CD4-positive, alpha-beta T cell (primary cell): ENCODE measurements around the gene TSPAN9. TPM values are rescaled to one million over a fixed set of nuclear protein-coding genes. Genes with fewer than 3 reads are reported as not detected.

Experiments
- ATAC-seq: fragments of 200-7000 bp; cut with Tn5 transposase; one replicate; pipeline ENCODE4 v1.10.0; 2022; ENCODE audit warnings: mild to moderate bottlenecking; ENCODE audit not compliant: poor library complexity
- CTCF ChIA-PET: fragments of 350-600 bp; sonication (Branson Sonifier 250); formaldehyde crosslinking; loops from one replicate; lab custom pipeline; 2021; ENCODE audit warnings: antibody characterized with exemption, inconsistent platforms; lab: Charles Lee
- POLR2A ChIA-PET: fragments of 350-600 bp; sonication (Branson Sonifier 250); formaldehyde crosslinking; loops from one replicate; lab custom pipeline; 2021; ENCODE audit warnings: antibody characterized with exemption, inconsistent platforms; lab: Charles Lee
- DNase-seq, 14 experiments: peaks; one replicate each; pipeline ENCODE4 v3.0.0-alpha.2; 2013 to 2020; ENCODE audit warnings: mixed read lengths in 2 of 14
- H3K27ac ChIP-seq, 2 donors: one replicate each; pipeline versions ENCODE4 v1.5.1 to v1.7.0; 2013; ENCODE audit warnings: low read length in 2 of 2, low read depth in 1 of 2, mild to moderate bottlenecking in 1 of 2
- H3K27me3 ChIP-seq, 2 experiments: 1 replicate in 1 of 2; 2 replicates in 1 of 2; pipeline versions ENCODE4 v1.6.1 to v1.7.0; 2013; ENCODE audit warnings: low read length in 2 of 2, control low read depth in 1 of 2, mild to moderate bottlenecking in 1 of 2, moderate library complexity in 1 of 2; ENCODE audit not compliant: insufficient read depth in 2 of 2, control insufficient read depth in 1 of 2
- H3K36me3 ChIP-seq: one replicate; pipeline ENCODE4 v1.6.1; 2013; ENCODE audit warnings: low read length, control low read depth; ENCODE audit not compliant: insufficient read depth
- H3K4me1 ChIP-seq: one replicate; pipeline ENCODE4 v1.6.1; 2013; ENCODE audit warnings: low read length, control low read depth; ENCODE audit not compliant: insufficient read depth
- H3K4me3 ChIP-seq: one replicate; pipeline ENCODE4 v1.5.1; 2013; ENCODE audit warnings: mild to moderate bottlenecking, low read length, moderate library complexity
- H3K9me3 ChIP-seq, 2 experiments: 1 replicate in 1 of 2; 2 replicates in 1 of 2; pipeline versions ENCODE4 v1.6.1 to v1.7.0; 2013; ENCODE audit warnings: low read length in 2 of 2, mild to moderate bottlenecking in 2 of 2, control low read depth in 1 of 2, moderate library complexity in 1 of 2; ENCODE audit not compliant: control insufficient read depth in 1 of 2, insufficient read depth in 1 of 2
- H3K27ac Mint-ChIP-seq: one replicate; pipeline ENCODE4 v1.8.0; 2020; ENCODE audit warnings: mixed read lengths
- H3K27me3 Mint-ChIP-seq: one replicate; pipeline ENCODE4 v1.8.0; 2021; ENCODE audit warnings: mixed read lengths
- H3K36me3 Mint-ChIP-seq: one replicate; pipeline ENCODE4 v1.8.0; 2021; ENCODE audit warnings: low read depth, mixed read lengths
- H3K4me1 Mint-ChIP-seq: one replicate; pipeline ENCODE4 v1.8.0; 2021; ENCODE audit warnings: low read depth, mixed read lengths
- H3K4me3 Mint-ChIP-seq: one replicate; pipeline ENCODE4 v1.8.0; 2020; ENCODE audit warnings: mild to moderate bottlenecking, mixed read lengths
- H3K9me3 Mint-ChIP-seq: one replicate; pipeline ENCODE4 v1.8.0; 2020; ENCODE audit warnings: mixed read lengths
- CTCF ChIP-seq: fragments of 200-600 bp; IDR thresholded peaks from one replicate; pipeline ENCODE4 v1.8.0; 2022; ENCODE audit warnings: antibody characterized with exemption, mild to moderate bottlenecking
- intact Hi-C, 2 experiments: fragments of 100-400 bp; cut with DNase I in 1 of 2; cut with micrococcal nuclease in 1 of 2; formaldehyde crosslinking; loops; one replicate each; pipeline versions ENCODE4 v1.15.1 to v1.9.0; 2023 to 2025; cut with DNase I, micrococcal nuclease
- total RNA-seq, 174 experiments: library from RNA in 2 of 174; stranded (reverse) in 2 of 174; gene quantifications; one replicate each; pipeline ENCODE4 v1.2.3 and lab custom pipeline; 2021 to 2026

Gene TSPAN9
- total RNA-seq, 2 experiments from 2014 or later, result 0.82 to 1.3 TPM

DNA sequence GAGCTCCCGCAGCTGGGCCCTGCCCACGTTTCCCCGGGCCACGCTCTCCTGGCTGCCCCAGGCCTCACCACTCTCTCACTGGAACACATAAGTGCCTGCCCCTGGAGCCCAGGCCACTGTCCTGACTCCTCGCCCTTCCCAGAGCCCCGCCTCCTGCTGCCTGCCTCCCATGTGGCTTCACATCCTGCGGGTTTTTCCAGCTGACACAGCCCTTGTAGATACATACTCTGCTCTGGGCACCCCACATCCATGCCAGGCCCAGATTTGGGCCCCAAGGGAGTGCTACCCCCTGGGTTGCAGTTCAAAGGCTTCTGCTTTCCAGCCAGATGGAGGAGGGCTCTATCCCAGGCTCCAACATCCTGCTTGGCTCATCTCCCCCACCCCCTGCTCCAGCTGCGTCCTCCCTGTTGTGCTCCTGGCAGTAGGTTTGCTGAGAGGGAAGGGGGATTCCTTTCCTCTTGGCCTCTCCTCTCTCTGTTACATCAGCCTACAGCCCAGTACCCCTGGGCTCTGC is 60.1 kb downstream of the TSPAN9 start:
- no peak for TF ChIP-seq CTCF
- peaks cover 40% of the 10 kb centered on the region for H3K27me3 Mint-ChIP-seq
- CTCF ChIA-PET, result no interaction called here
- peaks cover 13 to 23% of the 10 kb centered on the region in 2 experiments for H3K27me3 ChIP-seq
- H3K9me3 ChIP-seq, result peaks cover 0 to 6% of the 10 kb centered on the region in 2 experiments
- H3K9me3 Mint-ChIP-seq, result no peaks in the 10 kb centered on the region
- intact Hi-C loops, result loop anchor here (5.0 to 10.0 kb wide), 3 partner anchors 65 to 665 kb away; no protein-coding TSS in a partner anchor
- H3K4me3 ChIP-seq, result no peak overlapping the region
- POLR2A ChIA-PET, result no interaction called here
- no peaks in the 10 kb centered on the region for H3K36me3 ChIP-seq
- no peak overlapping the region for H3K27ac ChIP-seq
- H3K36me3 Mint-ChIP-seq, result no peaks in the 10 kb centered on the region
- DNase-seq (no peak), ATAC-seq (no peak)
- H3K4me1 Mint-ChIP-seq, result no peaks in the 10 kb centered on the region
- H3K27ac Mint-ChIP-seq, result no peak overlapping the region
- no peaks in the 10 kb centered on the region for H3K4me1 ChIP-seq
- no peak overlapping the region for H3K4me3 Mint-ChIP-seq

GRCh38 chr12:3137814-3138445 is 60.8 kb downstream of the TSPAN9 start:
- TF ChIP-seq CTCF, result no peak
- H3K4me1 ChIP-seq, result no peaks in the 10 kb centered on the region
- no peaks in the 10 kb centered on the region for H3K9me3 Mint-ChIP-seq
- no peak overlapping the region for H3K4me3 Mint-ChIP-seq
- peaks cover 11 to 17% of the 10 kb centered on the region in 2 experiments for H3K27me3 ChIP-seq
- no peaks in the 10 kb centered on the region for H3K4me1 Mint-ChIP-seq
- intact Hi-C loops, result loop anchor here (5.0 to 10.0 kb wide), 3 partner anchors 66 to 664 kb away; no protein-coding TSS in a partner anchor
- ChIA-PET CTCF (no interaction called here), POLR2A (no interaction called here)
- H3K27ac ChIP-seq, result no peak overlapping the region
- H3K36me3 ChIP-seq, result no peaks in the 10 kb centered on the region
- ATAC-seq (no peak), DNase-seq (no peak)
- peaks cover 35% of the 10 kb centered on the region for H3K27me3 Mint-ChIP-seq
- peaks cover 0 to 8% of the 10 kb centered on the region in 2 experiments for H3K9me3 ChIP-seq
- no peaks in the 10 kb centered on the region for H3K36me3 Mint-ChIP-seq
- H3K27ac Mint-ChIP-seq, result no peak overlapping the region
- H3K4me3 ChIP-seq, result no peak overlapping the region

- Mint-ChIP-seq H3K4me3 (no peak overlapping the region), H3K9me3 (no peaks in the 10 kb centered on the region), H3K27me3 (peaks cover 27% of the 10 kb centered on the region), H3K27ac (no peak overlapping the region), H3K4me1 (no peaks in the 10 kb centered on the region), H3K36me3 (no peaks in the 10 kb centered on the region)
- ChIA-PET CTCF (interaction anchor here (0.5 kb wide), 1 partner anchor 1267 kb away, joined by 3 read pairs; no protein-coding TSS in a partner anchor), POLR2A (no interaction called here)
- no peak for DNase-seq
- Histone ChIP-seq H3K27me3 (peaks cover 5 to 9% of the 10 kb centered on the region in 2 experiments), H3K4me3 (no peak overlapping the region), H3K36me3 (no peaks in the 10 kb centered on the region), H3K9me3 (peaks cover 0 to 9% of the 10 kb centered on the region in 2 experiments), H3K4me1 (no peaks in the 10 kb centered on the region), H3K27ac (no peak overlapping the region)
- intact Hi-C loops, result loop anchor here (5.0 to 10.0 kb wide), 3 partner anchors 66 to 663 kb away; no protein-coding TSS in a partner anchor
- TF ChIP-seq CTCF, result no peak
- ATAC-seq, result no peak
Measured at GRCh38 chr12:3138941-3139511, 61.8 kb downstream of the TSPAN9 start.
